NOMO-1 (cell line): Measurements from ENCODE around the gene CNTNAP2.

Experiments
- DNase-seq, 2 experiments: peaks; one replicate each; lab custom pipeline; 2025; ENCODE audit not compliant: unreplicated experiment in 2 of 2; lab: John Stamatoyannopoulos, UW

The CNTNAP2 gene

GRCh38 chr7:147923841-147924240, 1807.2 kb downstream of the CNTNAP2 start:
- DNase-seq = no peak

DNA sequence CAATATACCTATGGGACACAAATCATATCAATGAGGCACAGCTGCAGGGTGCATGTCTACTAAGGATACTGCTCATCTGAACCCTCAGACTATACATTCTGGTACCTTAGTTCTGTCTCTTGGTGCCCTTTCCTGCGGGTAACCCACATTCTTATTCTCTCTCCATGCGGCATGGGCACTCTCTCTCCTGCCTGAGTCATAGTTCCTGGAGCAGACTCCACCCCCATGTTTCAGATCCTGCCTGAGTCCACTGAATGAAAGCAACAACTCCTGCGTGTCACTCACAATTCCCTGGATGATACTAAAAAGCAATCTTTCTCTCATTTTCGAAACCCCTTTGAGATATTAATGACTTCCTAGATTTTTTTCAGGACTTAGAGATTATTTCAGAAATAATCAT, 1820.8 kb downstream of the CNTNAP2 start:
- no peak for DNase-seq

- no peak for DNase-seq
Measured at GRCh38 chr7:147941381-147941780, 1824.8 kb downstream of the CNTNAP2 start.

- DNase-seq = no peak
Measured at GRCh38 chr7:147944321-147944720, 1827.7 kb downstream of the CNTNAP2 start.

- no peak for DNase-seq
Measured at GRCh38 chr7:147952918-147953317, 1836.3 kb downstream of the CNTNAP2 start.

- DNase-seq = no peak
Measured at GRCh38 chr7:147968046-147968610, 1851.5 kb downstream of the CNTNAP2 start.

GRCh38 chr7:147971606-147972110, 1855.1 kb downstream of the CNTNAP2 start:
- no peak for DNase-seq

GRCh38 chr7:147978201-147978600, 1861.6 kb downstream of the CNTNAP2 start:
- no peak for DNase-seq

- DNase-seq = no peak
Measured at GRCh38 chr7:147978651-147979050, 1862.0 kb downstream of the CNTNAP2 start.

DNA sequence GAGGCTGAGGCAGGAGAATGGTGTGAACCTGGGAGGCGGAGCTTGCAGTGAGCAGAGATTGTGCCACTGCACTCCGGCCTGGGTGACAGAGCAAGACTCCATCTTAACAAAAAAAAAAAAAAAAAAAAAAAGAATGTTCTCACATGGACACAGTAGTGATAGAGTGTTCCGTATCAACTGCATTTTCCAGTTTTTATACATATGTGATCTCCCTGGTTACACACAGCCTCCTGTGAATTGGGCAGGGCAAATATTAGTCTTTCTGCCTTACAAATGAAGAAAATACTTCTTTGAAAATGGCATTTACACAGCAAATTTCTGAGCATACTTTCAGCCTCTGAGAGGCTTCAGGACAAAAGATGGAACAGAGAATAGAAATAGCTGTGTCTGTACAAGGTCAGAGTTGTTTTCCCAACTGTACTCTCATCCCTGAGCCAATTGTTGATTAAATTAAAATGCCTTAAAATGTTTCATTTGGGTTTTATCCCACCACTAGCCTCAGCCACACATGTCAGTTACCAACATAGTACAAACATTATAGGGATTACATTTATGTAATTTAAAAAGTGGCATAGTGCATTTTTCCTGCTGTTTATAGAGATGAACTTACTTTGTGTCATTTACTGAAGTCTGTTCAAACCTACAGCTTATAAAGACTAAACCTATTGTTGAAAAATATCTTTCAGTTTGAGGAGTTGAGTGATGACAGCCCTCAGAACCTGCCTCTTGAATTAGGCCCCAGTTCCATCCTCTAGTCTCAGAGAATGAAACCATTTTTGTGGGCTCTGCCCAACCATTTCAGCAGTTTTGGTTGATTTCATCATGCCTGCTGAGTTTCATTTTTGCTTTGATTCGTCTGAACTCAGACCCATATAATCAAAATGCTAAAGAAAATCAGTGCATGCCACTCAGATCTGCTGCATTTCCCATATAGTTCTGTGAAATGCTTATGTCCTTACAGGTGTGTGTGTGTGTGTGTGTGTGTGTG, 1864.5 kb downstream of the CNTNAP2 start:
- peak in 1 of 2 experiments; percentile 0 for DNase-seq

DNA sequence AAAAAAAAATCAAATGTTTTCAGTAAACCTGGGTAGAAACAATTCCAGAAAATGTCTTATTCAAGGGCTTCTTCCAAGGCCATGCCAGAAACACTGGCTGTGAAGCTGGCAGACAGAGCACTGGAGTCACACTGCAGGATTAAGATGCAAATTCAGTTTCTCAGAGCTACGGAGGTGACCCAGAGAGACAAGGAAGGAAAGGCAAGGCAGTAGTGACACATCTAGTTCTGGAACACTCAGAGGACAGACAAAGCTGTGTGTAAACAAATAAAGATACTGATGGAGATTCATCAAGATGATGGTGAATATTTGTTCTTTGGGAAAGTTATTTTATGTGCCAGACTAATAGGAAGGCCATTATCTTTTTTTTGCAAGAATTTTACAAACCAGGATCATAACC, 1865.7 kb downstream of the CNTNAP2 start:
- DNase-seq = no peak

GRCh38 chr7:147984265-147984664, 1867.7 kb downstream of the CNTNAP2 start:
- DNase-seq = no peak

DNA sequence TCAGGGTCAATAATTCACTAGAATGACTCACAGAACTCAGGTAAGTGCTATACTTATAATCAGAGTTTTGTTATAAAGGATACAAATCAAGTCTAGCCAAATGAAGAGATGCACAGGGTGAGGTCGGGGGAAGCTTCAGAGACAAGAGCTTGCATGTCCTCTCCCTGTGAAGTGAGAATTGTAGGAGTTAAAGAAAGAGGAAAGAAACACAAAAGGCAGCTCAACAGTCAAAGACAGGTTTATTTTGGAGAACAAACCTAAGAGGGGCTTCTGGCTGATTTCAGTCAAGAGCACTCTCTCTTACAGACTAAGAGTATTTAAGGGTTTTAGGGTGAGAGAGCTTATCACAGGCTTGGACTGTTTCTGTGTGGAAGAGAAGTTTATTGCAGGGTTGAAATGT, 1873.5 kb downstream of the CNTNAP2 start:
- DNase-seq = no peak

DNA sequence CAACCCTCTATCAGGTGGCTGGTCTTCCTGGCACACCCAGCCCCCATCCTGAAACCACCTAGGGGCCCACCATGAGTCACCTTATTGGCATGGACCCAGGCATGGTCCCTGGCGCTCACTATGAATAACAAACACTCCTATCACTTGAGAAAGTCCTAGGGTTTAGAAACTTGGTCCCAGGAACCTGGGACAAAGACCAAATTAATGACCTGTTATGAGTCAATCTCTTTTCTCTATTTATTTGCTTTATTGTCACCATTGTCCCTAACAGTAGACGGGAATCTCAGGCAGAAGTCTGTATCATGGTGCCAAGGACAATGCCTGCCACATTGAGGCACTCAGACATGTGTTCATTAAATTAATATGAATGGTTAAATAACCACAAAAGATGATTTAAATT, 1874.3 kb downstream of the CNTNAP2 start:
- DNase-seq = no peak

DNA sequence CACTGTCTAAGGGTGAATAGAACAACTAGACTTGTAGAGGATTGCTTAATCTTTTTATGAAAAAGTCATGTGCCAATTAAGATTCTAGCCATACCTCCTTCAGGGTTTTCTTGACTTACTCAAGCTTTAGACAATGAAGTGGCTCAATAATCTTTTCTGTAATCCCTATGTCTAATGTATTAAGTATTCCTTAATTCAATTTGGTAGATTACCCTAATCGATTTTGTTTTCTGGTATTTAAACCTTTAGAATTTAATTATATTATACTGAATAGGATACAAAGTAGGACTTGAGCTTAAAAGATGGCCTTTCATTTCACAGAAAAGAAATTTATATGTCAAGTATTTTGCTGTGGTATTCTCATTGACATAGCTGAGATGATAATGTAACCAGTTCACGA, 1876.1 kb downstream of the CNTNAP2 start:
- DNase-seq = no peak

DNA sequence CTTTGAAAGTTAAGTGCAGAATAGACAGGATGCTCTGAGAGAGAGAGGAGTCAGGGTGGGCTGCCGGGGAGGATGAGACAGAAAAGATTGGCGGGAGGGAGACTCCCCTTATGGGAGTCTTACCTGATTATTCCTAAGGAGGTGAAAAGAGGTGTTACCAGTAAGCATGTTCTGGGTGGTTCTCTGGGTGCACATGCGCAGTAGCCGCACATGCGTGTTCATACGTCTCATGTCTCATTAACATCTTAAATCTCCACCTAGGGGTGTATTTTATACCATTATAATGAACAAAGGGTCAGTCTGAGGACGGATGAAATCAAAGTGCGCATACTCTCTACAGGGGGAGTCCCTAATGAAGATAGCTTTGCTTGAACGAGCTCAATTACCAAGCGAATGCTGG, 1881.0 kb downstream of the CNTNAP2 start:
- no peak for DNase-seq

GRCh38 chr7:147999962-148000361, 1883.4 kb downstream of the CNTNAP2 start:
- DNase-seq = no peak

- DNase-seq = no peak
Measured at GRCh38 chr7:148011753-148012152, 1895.2 kb downstream of the CNTNAP2 start.

DNA sequence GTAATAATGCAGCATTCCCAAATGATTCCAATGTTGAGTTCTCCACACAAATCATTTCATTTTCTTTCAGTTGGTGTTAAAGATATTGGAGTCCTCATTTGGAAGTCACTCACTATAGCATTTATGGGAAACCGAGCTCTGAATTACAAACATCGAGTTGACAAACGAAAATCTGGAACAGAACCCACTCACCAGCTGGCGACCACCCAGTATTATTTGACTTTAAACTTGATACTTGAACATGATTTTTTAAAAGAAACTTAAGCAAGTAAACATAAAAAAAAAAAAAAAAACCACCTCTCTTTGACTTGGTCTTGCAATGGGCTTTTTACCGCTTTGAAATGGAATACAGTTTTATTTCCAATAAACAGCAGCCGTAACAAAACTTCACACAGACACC, 1897.4 kb downstream of the CNTNAP2 start:
- DNase-seq = no peak

DNA sequence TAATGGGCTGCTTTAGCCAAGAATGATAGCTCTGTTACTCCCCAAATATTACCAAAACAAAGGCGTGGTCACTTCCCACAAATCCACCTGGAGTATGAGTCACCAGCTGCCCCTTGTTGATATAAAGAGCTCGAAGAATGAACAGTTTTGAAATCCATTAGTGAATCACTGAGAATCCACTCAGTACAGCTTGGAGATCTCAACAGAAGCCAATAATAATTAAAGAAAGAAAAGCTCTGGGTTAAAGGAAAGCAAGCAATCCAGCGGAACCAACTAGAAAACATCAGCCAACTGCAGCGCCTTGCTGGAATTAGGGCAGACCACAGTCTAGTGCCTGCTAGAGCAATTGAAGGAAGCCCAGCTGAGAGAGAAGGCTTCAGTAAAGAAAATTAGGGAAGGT, 1897.9 kb downstream of the CNTNAP2 start:
- DNase-seq = no peak

DNA sequence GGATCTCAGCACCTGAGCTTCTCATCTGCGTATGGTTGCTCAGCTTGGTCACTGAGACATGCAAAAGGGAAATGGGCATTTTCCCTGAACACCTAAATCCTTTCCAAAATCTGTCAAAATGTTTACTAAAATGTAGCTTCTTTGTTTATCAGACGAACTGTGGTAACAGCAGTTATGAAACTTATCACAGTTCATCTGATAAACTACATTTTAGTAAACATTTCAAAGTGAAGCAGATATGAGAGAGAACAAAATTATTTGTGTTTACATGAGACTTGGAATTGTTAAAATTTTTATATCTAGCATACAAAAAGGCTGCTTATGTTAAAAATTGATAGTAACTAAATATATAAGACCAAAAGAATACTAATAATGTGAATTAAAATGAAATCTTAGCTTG, 1900.5 kb downstream of the CNTNAP2 start:
- DNase-seq = no peak

- no peak for DNase-seq
Measured at GRCh38 chr7:148020679-148021078, 1904.1 kb downstream of the CNTNAP2 start.
